Measurements from ENCODE around the gene ZNF883.

DNA sequence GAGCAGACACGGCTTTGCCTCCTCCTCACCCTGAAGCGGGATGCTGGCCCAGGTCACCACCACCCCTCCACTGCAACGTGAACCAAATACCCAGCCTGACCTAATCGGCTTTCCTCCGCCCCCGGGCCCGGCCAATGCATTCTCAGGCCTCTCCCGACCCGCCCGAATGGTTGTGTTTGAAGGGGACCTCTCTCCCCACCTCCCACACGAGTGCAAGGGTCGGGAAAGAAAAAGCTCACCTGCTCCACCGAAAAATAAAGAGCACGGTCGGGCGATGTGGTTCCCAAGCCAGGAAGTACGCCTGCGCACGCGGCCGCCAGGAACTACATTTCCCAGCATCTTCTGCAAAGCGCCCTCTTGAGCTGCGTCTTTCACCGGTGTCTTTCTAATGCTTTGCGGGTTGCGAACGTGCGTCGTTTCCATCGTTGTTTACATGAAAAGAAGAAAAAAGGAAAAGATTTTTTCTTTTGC is at the start of gene ZNF883:
- TF ChIP-seq, protein P1, sequence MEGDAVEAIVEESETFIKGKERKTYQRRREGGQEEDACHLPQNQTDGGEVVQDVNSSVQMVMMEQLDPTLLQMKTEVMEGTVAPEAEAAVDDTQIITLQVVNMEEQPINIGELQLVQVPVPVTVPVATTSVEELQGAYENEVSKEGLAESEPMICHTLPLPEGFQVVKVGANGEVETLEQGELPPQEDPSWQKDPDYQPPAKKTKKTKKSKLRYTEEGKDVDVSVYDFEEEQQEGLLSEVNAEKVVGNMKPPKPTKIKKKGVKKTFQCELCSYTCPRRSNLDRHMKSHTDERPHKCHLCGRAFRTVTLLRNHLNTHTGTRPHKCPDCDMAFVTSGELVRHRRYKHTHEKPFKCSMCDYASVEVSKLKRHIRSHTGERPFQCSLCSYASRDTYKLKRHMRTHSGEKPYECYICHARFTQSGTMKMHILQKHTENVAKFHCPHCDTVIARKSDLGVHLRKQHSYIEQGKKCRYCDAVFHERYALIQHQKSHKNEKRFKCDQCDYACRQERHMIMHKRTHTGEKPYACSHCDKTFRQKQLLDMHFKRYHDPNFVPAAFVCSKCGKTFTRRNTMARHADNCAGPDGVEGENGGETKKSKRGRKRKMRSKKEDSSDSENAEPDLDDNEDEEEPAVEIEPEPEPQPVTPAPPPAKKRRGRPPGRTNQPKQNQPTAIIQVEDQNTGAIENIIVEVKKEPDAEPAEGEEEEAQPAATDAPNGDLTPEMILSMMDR (conservative IDR thresholded peaks at IDR 0.05; ENCODE audit: low read depth, low read length) = 0 out of 2 replicates have a peak, but pooled peaks have one; percentile 6
- TF ChIP-seq, protein P2, sequence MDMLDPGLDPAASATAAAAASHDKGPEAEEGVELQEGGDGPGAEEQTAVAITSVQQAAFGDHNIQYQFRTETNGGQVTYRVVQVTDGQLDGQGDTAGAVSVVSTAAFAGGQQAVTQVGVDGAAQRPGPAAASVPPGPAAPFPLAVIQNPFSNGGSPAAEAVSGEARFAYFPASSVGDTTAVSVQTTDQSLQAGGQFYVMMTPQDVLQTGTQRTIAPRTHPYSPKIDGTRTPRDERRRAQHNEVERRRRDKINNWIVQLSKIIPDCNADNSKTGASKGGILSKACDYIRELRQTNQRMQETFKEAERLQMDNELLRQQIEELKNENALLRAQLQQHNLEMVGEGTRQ (IDR thresholded peaks at IDR 0.05; ENCODE audit: low read depth, low read length) = no peak
- no peak for TF ChIP-seq POLR2A (IDR thresholded peaks at IDR 0.05; ENCODE audit: low read depth, low read length)
- no peak for TF ChIP-seq SMC3 (IDR thresholded peaks at IDR 0.05; ENCODE audit: low read depth, low read length)
- TF ChIP-seq MXI1 (IDR thresholded peaks at IDR 0.05; ENCODE audit: borderline replicate concordance, low read depth, low read length) = no peak
- no peak for TF ChIP-seq CEBPB (IDR thresholded peaks at IDR 0.05; ENCODE audit: low read depth, low read length)
- TF ChIP-seq RFX5 (IDR thresholded peaks at IDR 0.05; ENCODE audit: low read depth, low read length) = no peak
- no peak for TF ChIP-seq MAZ (IDR thresholded peaks at IDR 0.05; ENCODE audit: borderline replicate concordance, low read depth, low read length)
- TF ChIP-seq RCOR1 (IDR thresholded peaks at IDR 0.05; ENCODE audit: insufficient replicate concordance, low read length) = no peak
- no peak for TF ChIP-seq RAD21 (IDR thresholded peaks at IDR 0.05; ENCODE audit: low read length)
- no peak for TF ChIP-seq MAFK (IDR thresholded peaks at IDR 0.05; ENCODE audit: low read depth, low read length)
- no peak for TF ChIP-seq FOS (IDR thresholded peaks at IDR 0.05; ENCODE audit: low read depth, low read length)
- TF ChIP-seq, protein P3, sequence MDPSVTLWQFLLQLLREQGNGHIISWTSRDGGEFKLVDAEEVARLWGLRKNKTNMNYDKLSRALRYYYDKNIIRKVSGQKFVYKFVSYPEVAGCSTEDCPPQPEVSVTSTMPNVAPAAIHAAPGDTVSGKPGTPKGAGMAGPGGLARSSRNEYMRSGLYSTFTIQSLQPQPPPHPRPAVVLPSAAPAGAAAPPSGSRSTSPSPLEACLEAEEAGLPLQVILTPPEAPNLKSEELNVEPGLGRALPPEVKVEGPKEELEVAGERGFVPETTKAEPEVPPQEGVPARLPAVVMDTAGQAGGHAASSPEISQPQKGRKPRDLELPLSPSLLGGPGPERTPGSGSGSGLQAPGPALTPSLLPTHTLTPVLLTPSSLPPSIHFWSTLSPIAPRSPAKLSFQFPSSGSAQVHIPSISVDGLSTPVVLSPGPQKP (IDR thresholded peaks at IDR 0.05; ENCODE audit: borderline replicate concordance, low read depth, low read length) = no peak

Data from IMR-90 (cell line).